HG03108 (cell line): ENCODE measurements around the gene BIN1.
A peak's percentile ranks its signal among the peaks of the same experiment; 100 is the strongest.

ENCODE experiments used
- ATAC-seq: cut with Tn5 transposase; IDR thresholded peaks from one replicate; pipeline ENCODE4 v1.9.1; 2021; ENCODE audit warnings: moderate library complexity; ENCODE audit not compliant: unreplicated experiment

The BIN1 gene

GRCh38 chr2:127106991-127107621, at the start of gene BIN1:
Gene BIN1, minus strand, starts transcription at chr2:127107154. Its CDS starts 211 bp downstream, at chr2:127106943.
- ATAC-seq = peak; percentile 85

GRCh38 chr2:127155947-127156346, 49.0 kb upstream of the BIN1 start:
- no peak for ATAC-seq

GRCh38 chr2:127155028-127155581, 48.2 kb upstream of the BIN1 start:
- no peak for ATAC-seq

- no peak for ATAC-seq
Measured at GRCh38 chr2:127154396-127154795, 47.4 kb upstream of the BIN1 start.

- ATAC-seq = no peak
Measured at GRCh38 chr2:127153691-127154158, 46.8 kb upstream of the BIN1 start.

- no peak for ATAC-seq
Measured at GRCh38 chr2:127150996-127151395, 44.0 kb upstream of the BIN1 start.

- ATAC-seq = no peak
Measured at GRCh38 chr2:127149384-127149783, 42.4 kb upstream of the BIN1 start.

GRCh38 chr2:127146820-127147502, 40.0 kb upstream of the BIN1 start:
- ATAC-seq = no peak

- ATAC-seq = no peak
Measured at GRCh38 chr2:127146071-127146725, 39.2 kb upstream of the BIN1 start.

- no peak for ATAC-seq
Measured at GRCh38 chr2:127145280-127145895, 38.4 kb upstream of the BIN1 start.

- ATAC-seq = no peak
Measured at GRCh38 chr2:127143841-127144782, 37.2 kb upstream of the BIN1 start.

- ATAC-seq = no peak
Measured at GRCh38 chr2:127142663-127143630, 36.0 kb upstream of the BIN1 start.

- ATAC-seq = no peak
Measured at GRCh38 chr2:127140538-127140937, 33.6 kb upstream of the BIN1 start.

GRCh38 chr2:127139766-127140165, 32.8 kb upstream of the BIN1 start:
- no peak for ATAC-seq

GRCh38 chr2:127138281-127138680, 31.3 kb upstream of the BIN1 start:
- no peak for ATAC-seq

- ATAC-seq = no peak
Measured at GRCh38 chr2:127137741-127138140, 30.8 kb upstream of the BIN1 start.

GRCh38 chr2:127137225-127137624, 30.3 kb upstream of the BIN1 start:
- ATAC-seq = no peak

GRCh38 chr2:127134833-127135830, 28.2 kb upstream of the BIN1 start:
- ATAC-seq = no peak
